TTC549 (cell line): ENCODE measurements around the gene CAMTA1.

Source experiments
- FAIRE-seq: peaks from 2 replicates; lab custom pipeline; 2012; peaks lifted over from hg19 to GRCh38; lab: Jason Lieb, UNC

Gene CAMTA1

GRCh38 chr1:7436056-7437005 is 651.1 kb downstream of the CAMTA1 start:
- FAIRE-seq: no peak

GRCh38 chr1:7437036-7437435 is 651.8 kb downstream of the CAMTA1 start:
- no peak for FAIRE-seq

GRCh38 chr1:7437608-7438395 is 652.5 kb downstream of the CAMTA1 start:
- FAIRE-seq: no peak

- no peak for FAIRE-seq
Observed at GRCh38 chr1:7438396-7438785, 653.1 kb downstream of the CAMTA1 start.

- no peak for FAIRE-seq
Observed at GRCh38 chr1:7438921-7439655, 653.8 kb downstream of the CAMTA1 start.

GRCh38 chr1:7440154-7440553 is 654.9 kb downstream of the CAMTA1 start:
- no peak for FAIRE-seq

GRCh38 chr1:7441143-7441841 is 656.0 kb downstream of the CAMTA1 start:
- no peak for FAIRE-seq

- FAIRE-seq: no peak
Observed at GRCh38 chr1:7442036-7442435, 656.8 kb downstream of the CAMTA1 start.

GRCh38 chr1:7442918-7443317 is 657.7 kb downstream of the CAMTA1 start:
- FAIRE-seq: no peak

GRCh38 chr1:7444363-7444762 is 659.1 kb downstream of the CAMTA1 start:
- FAIRE-seq: no peak

- FAIRE-seq: no peak
Observed at GRCh38 chr1:7447093-7447492, 661.8 kb downstream of the CAMTA1 start.

- no peak for FAIRE-seq
Observed at GRCh38 chr1:7447736-7448135, 662.5 kb downstream of the CAMTA1 start.

GRCh38 chr1:7448986-7449385 is 663.7 kb downstream of the CAMTA1 start:
- FAIRE-seq: no peak

GRCh38 chr1:7449750-7450149 is 664.5 kb downstream of the CAMTA1 start:
- no peak for FAIRE-seq

GRCh38 chr1:7450838-7451237 is 665.6 kb downstream of the CAMTA1 start:
- no peak for FAIRE-seq

GRCh38 chr1:7453038-7453437 is 667.8 kb downstream of the CAMTA1 start:
- no peak for FAIRE-seq

GRCh38 chr1:7454052-7454815 is 669.0 kb downstream of the CAMTA1 start:
- no peak for FAIRE-seq

GRCh38 chr1:7454895-7455784 is 669.9 kb downstream of the CAMTA1 start:
- no peak for FAIRE-seq

GRCh38 chr1:7455796-7456721 is 670.8 kb downstream of the CAMTA1 start:
- no peak for FAIRE-seq
